Mammary epithelial cell (primary cell): ENCODE data around the gene ABCC6.
"Not testable (repeated sequence)": the region's sequence is repeated elsewhere in the genome, so short reads cannot be mapped to it uniquely, and the experiment has no call there.

Experiments used
- CTCF ChIP-seq, 2 donors: IDR thresholded peaks in 1 of 2; conservative IDR thresholded peaks in 1 of 2; 2 replicates each; pipeline ENCODE4 v1.5.1; 2011 to 2012; ENCODE audit warnings: inconsistent platforms in 2 of 2, low read length in 2 of 2, mild to moderate bottlenecking in 2 of 2, control low read depth in 1 of 2, low read depth in 1 of 2; ENCODE audit not compliant: insufficient read depth in 1 of 2; ENCODE audit errors: extremely low read depth in 1 of 2
- EZH2 ChIP-seq: IDR thresholded peaks from 2 replicates; pipeline ENCODE4 v1.6.1; 2012; ENCODE audit warnings: low read length, inconsistent platforms, borderline replicate concordance

- TF ChIP-seq CTCF (conservative IDR thresholded peaks at IDR 0.05 in 1 of 2, IDR thresholded peaks at IDR 0.05 in 1 of 2; ENCODE audit: extremely low read depth in 1 of 2, insufficient read depth in 1 of 2, low read depth in 1 of 2, low read length in 2 of 2); EZH2: not testable (repeated sequence)
These were observed 458 bp upstream of the ABCC6 start for GRCh38 chr16:16223662-16224241.
